Neuronal stem cell (in vitro differentiated cells): ENCODE results near the gene SEC31A.
"Not testable (repeated sequence)": the region's sequence is repeated elsewhere in the genome, so short reads cannot be mapped to it uniquely, and the experiment has no call there.

Experiments used
- DNase-seq: peaks from one replicate; pipeline ENCODE4 v3.0.0-alpha.2; 2013; ENCODE audit warnings: low spot score
- H2AFZ ChIP-seq: one replicate; pipeline ENCODE4 v1.6.1; 2013; ENCODE audit warnings: mild to moderate bottlenecking, low read length, inconsistent platforms
- H2AK5ac ChIP-seq: 2 replicates; pipeline ENCODE4 v1.6.1; 2013; ENCODE audit warnings: low read depth, mild to moderate bottlenecking, inconsistent platforms, low read length, moderate library complexity, mixed read lengths
- H2BK120ac ChIP-seq: 2 replicates; pipeline ENCODE4 v1.6.1; 2013; ENCODE audit warnings: low read depth, mild to moderate bottlenecking, inconsistent platforms, low read length, moderate library complexity, mixed read lengths
- H2BK12ac ChIP-seq: one replicate; pipeline ENCODE4 v1.6.1; 2013; ENCODE audit warnings: low read length, inconsistent platforms
- H2BK15ac ChIP-seq: 2 replicates; pipeline ENCODE4 v1.6.1; 2013; ENCODE audit warnings: mild to moderate bottlenecking, low read length, inconsistent platforms, mixed read lengths
- H2BK5ac ChIP-seq: one replicate; pipeline ENCODE4 v1.6.1; 2013; ENCODE audit warnings: inconsistent platforms, mild to moderate bottlenecking, low read length, moderate library complexity
- H3K14ac ChIP-seq: one replicate; pipeline ENCODE4 v1.6.1; 2013; ENCODE audit warnings: low read length, inconsistent platforms
- H3K18ac ChIP-seq: 2 replicates; pipeline ENCODE4 v1.6.1; 2013; ENCODE audit warnings: low read length, inconsistent platforms
- H3K23ac ChIP-seq: 2 replicates; pipeline ENCODE4 v1.6.1; 2013; ENCODE audit warnings: low read depth, mild to moderate bottlenecking, mixed read lengths, low read length, inconsistent platforms; ENCODE audit not compliant: poor library complexity
- H3K27ac ChIP-seq: replicated peaks from 3 replicates; pipeline ENCODE4 v1.5.1; 2013; ENCODE audit warnings: low read length, inconsistent platforms
- H3K27me3 ChIP-seq, 3 experiments: 2 replicates each; pipeline ENCODE4 v1.6.1; 2013; ENCODE audit warnings: low read length in 3 of 3, mild to moderate bottlenecking in 2 of 3, inconsistent platforms in 1 of 3, low read depth in 1 of 3, mixed read lengths in 1 of 3, moderate library complexity in 1 of 3; ENCODE audit not compliant: control insufficient read depth in 3 of 3, insufficient read depth in 3 of 3
- H3K36me3 ChIP-seq, 2 donors: replicated peaks in 1 of 2; 2 replicates each; pipeline ENCODE4 v1.6.1; 2013; ENCODE audit warnings: low read length in 2 of 2; ENCODE audit not compliant: control insufficient read depth in 2 of 2, insufficient read depth in 2 of 2
- H3K4ac ChIP-seq: 2 replicates; pipeline ENCODE4 v1.6.1; 2013; ENCODE audit warnings: inconsistent platforms, mild to moderate bottlenecking, low read length, moderate library complexity
- H3K4me1 ChIP-seq, 2 donors: 1 replicate in 1 of 2; 2 replicates in 1 of 2; pipeline ENCODE4 v1.6.1; 2013; ENCODE audit warnings: low read length in 2 of 2, low read depth in 1 of 2; ENCODE audit not compliant: control insufficient read depth in 2 of 2, insufficient read depth in 1 of 2
- H3K4me2 ChIP-seq: one replicate; pipeline ENCODE4 v1.6.1; 2013; ENCODE audit warnings: mild to moderate bottlenecking, low read length, inconsistent platforms; ENCODE audit not compliant: insufficient read depth, poor library complexity, severe bottlenecking
- H3K4me3 ChIP-seq, 2 donors: 2 replicates each; pipeline ENCODE4 v1.5.1; 2013; ENCODE audit warnings: low read length in 2 of 2, mild to moderate bottlenecking in 2 of 2, inconsistent platforms in 1 of 2, moderate library complexity in 1 of 2
- H3K79me1 ChIP-seq: one replicate; pipeline ENCODE4 v1.6.1; 2013; ENCODE audit warnings: low read depth, mild to moderate bottlenecking, inconsistent platforms, low read length, moderate library complexity
- H3K9ac ChIP-seq: one replicate; pipeline ENCODE4 v1.6.1; 2013; ENCODE audit warnings: mild to moderate bottlenecking, low read depth, low read length, inconsistent platforms; ENCODE audit not compliant: poor library complexity
- H3K9me3 ChIP-seq, 2 donors: replicated peaks in 1 of 2; 2 replicates each; pipeline versions ENCODE3 to v1.6.1; 2013; ENCODE audit warnings: low read length in 2 of 2, mild to moderate bottlenecking in 2 of 2, inconsistent platforms in 1 of 2, low read depth in 1 of 2, mixed read lengths in 1 of 2, moderate library complexity in 1 of 2; ENCODE audit not compliant: control insufficient read depth in 2 of 2, insufficient read depth in 1 of 2
- H4K8ac ChIP-seq: one replicate; pipeline ENCODE4 v1.6.1; 2013; ENCODE audit warnings: low read depth, mild to moderate bottlenecking, inconsistent platforms, low read length, moderate library complexity
- H4K91ac ChIP-seq: one replicate; pipeline ENCODE4 v1.6.1; 2013; ENCODE audit warnings: low read length, low read depth, mild to moderate bottlenecking, inconsistent platforms; ENCODE audit not compliant: poor library complexity
- WGBS, 2 donors: extraction: QIAGEN DNeasy Blood & Tissue Kit; methylation state at CpG; one replicate each; pipeline ENCODE4 v1.1.7; 2013; ENCODE audit warnings: missing lambda C conversion rate in 2 of 2, mixed read lengths in 1 of 2; ENCODE audit not compliant: insufficient read length in 2 of 2, insufficient replicate concordance in 1 of 2; ENCODE audit errors: extremely low coverage in 2 of 2; 5-methylcytosine and 5-hydroxymethylcytosine counted together

The SEC31A gene

GRCh38 chr4:82913968-82914367 lies 23.0 kb upstream of the SEC31A start:
- DNase-seq, H4K8ac ChIP-seq, H3K79me1 ChIP-seq, H4K91ac ChIP-seq, H3K27ac ChIP-seq, H3K23ac ChIP-seq, H3K4ac ChIP-seq, H3K4me1 ChIP-seq, H3K27me3 ChIP-seq, H3K9me3 ChIP-seq, H2BK120ac ChIP-seq, H3K9ac ChIP-seq, H3K14ac ChIP-seq, H2AK5ac ChIP-seq, H2BK5ac ChIP-seq, H3K18ac ChIP-seq, H2BK12ac ChIP-seq, H2AFZ ChIP-seq, H2BK15ac ChIP-seq, H3K4me3 ChIP-seq, H3K4me2 ChIP-seq: not testable (repeated sequence)
- peaks cover 4 to 81% of the 10 kb centered on the region in 2 donors for H3K36me3 ChIP-seq
- WGBS, 2 donors, result no CpG with 5 or more reads among the region's 2 CpGs

- no peak overlapping the region for H3K14ac ChIP-seq
- no peaks in the 10 kb centered on the region for H3K79me1 ChIP-seq
- no peak overlapping the region for H3K18ac ChIP-seq
- H3K23ac ChIP-seq, result no peak overlapping the region
- H3K36me3 ChIP-seq, result peaks cover 6 to 82% of the 10 kb centered on the region in 2 donors
- no peak overlapping the region for H2BK120ac ChIP-seq
- H3K4me2 ChIP-seq, result no peak overlapping the region
- H4K91ac ChIP-seq, result no peak overlapping the region
- H2BK12ac ChIP-seq, result no peak overlapping the region
- no peak overlapping the region for H4K8ac ChIP-seq
- DNase-seq, result no peak
- no peaks in the 10 kb centered on the region for H3K9me3 ChIP-seq
- no peak overlapping the region for H2AFZ ChIP-seq
- H3K27me3 ChIP-seq, result no peaks in the 10 kb centered on the region
- H3K4me1 ChIP-seq, result no peaks in the 10 kb centered on the region
- no peak overlapping the region for H2BK5ac ChIP-seq
- H3K4me3 ChIP-seq, result no peak overlapping the region
- no peak overlapping the region for H3K4ac ChIP-seq
- no CpG with 5 or more reads among the region's 2 CpGs for WGBS, 2 donors
- no peak overlapping the region for H2AK5ac ChIP-seq
- no peak overlapping the region for H3K27ac ChIP-seq
- H2BK15ac ChIP-seq, result no peak overlapping the region
- H3K9ac ChIP-seq, result no peak overlapping the region
Observed at GRCh38 chr4:82913305-82913704, 22.4 kb upstream of the SEC31A start.

GRCh38 chr4:82909326-82909725 lies 18.4 kb upstream of the SEC31A start:
- no CpG with 5 or more reads among the region's 1 CpG for WGBS, 2 donors
- Histone ChIP-seq H3K36me3 (peaks cover 1 to 92% of the 10 kb centered on the region in 2 donors), H4K8ac (no peak overlapping the region), H2AFZ (no peak overlapping the region), H4K91ac (no peak overlapping the region), H3K18ac (no peak overlapping the region), H3K79me1 (no peaks in the 10 kb centered on the region), H3K4ac (no peak overlapping the region), H2BK15ac (no peak overlapping the region), H3K4me2 (no peak overlapping the region), H3K4me1 (no peaks in the 10 kb centered on the region), H3K4me3 (no peak overlapping the region), H3K14ac (no peak overlapping the region), H3K9ac (no peak overlapping the region), H3K23ac (no peak overlapping the region), H3K9me3 (no peaks in the 10 kb centered on the region), H2BK5ac (no peak overlapping the region), H3K27me3 (no peaks in the 10 kb centered on the region), H2BK120ac (no peak overlapping the region), H2BK12ac (no peak overlapping the region), H2AK5ac (no peak overlapping the region), H3K27ac (no peak overlapping the region)
- DNase-seq, result no peak

- Histone ChIP-seq H3K27me3 (no peaks in the 10 kb centered on the region), H3K14ac (no peak overlapping the region), H4K91ac (no peak overlapping the region), H3K4me3 (no peak overlapping the region), H3K4me1 (no peaks in the 10 kb centered on the region), H2BK15ac (no peak overlapping the region), H3K36me3 (peaks cover 4 to 73% of the 10 kb centered on the region in 2 donors), H2BK120ac (no peak overlapping the region), H3K79me1 (no peaks in the 10 kb centered on the region), H3K18ac (no peak overlapping the region), H3K9ac (no peak overlapping the region), H2AK5ac (no peak overlapping the region), H2BK5ac (no peak overlapping the region), H3K4ac (no peak overlapping the region), H3K9me3 (no peaks in the 10 kb centered on the region), H2AFZ (no peak overlapping the region), H2BK12ac (no peak overlapping the region), H3K23ac (no peak overlapping the region), H3K4me2 (no peak overlapping the region), H4K8ac (no peak overlapping the region), H3K27ac (no peak overlapping the region)
- DNase-seq, result no peak
- WGBS, 2 donors, result no CpG with 5 or more reads among the region's 3 CpGs
Observed at GRCh38 chr4:82906469-82906868, 15.5 kb upstream of the SEC31A start.
